HuH-7.5 (cell line): ENCODE data around the gene CSNK2A1.
A peak's percentile ranks its signal among the peaks of the same experiment; 100 is the strongest.

Experiments
- DNase-seq: peaks from one replicate; pipeline ENCODE4 v3.0.0; 2011; ENCODE audit warnings: low spot score

CSNK2A1 gene

DNA sequence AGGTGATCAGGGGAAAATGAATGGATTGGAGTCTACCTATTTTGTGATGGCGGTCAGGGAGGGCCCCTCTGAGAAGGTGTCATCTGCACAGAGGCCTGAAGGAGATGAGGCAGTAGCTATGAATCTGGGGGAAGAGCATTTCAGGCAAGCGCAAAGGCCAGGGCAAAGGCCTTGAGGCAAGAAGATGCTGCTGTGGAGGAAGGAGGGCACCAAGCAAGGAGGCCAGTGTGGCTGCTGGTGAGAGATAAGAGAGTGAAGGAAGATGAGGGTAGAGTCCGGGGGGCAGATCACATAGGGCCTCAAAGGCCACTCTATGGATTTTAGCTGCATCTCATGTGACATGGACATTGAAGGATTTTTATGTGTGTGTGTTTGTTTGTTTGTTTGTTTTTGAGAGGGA is 20.6 kb upstream of the CSNK2A1 start:
- no peak for DNase-seq

DNA sequence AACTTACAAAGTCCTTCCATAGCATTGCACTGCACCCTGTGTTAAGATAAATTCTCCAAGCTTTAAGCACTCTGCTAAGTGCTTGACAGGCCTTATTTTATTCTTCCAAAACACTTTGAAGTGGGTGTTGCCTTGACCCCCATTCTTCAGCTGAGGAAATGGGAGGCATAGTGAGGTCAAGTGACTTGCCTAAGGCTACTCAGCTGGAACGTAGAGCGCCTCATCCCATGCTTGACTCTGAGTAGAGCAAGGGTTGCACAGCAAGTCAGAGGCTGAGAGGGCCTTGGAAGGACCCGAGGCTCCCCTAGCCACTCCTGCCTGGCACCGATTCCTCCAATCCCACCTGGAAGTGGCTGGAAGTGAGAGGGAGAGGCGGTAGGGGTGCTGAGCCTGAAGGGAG is 19.6 kb upstream of the CSNK2A1 start:
- no peak for DNase-seq

DNA sequence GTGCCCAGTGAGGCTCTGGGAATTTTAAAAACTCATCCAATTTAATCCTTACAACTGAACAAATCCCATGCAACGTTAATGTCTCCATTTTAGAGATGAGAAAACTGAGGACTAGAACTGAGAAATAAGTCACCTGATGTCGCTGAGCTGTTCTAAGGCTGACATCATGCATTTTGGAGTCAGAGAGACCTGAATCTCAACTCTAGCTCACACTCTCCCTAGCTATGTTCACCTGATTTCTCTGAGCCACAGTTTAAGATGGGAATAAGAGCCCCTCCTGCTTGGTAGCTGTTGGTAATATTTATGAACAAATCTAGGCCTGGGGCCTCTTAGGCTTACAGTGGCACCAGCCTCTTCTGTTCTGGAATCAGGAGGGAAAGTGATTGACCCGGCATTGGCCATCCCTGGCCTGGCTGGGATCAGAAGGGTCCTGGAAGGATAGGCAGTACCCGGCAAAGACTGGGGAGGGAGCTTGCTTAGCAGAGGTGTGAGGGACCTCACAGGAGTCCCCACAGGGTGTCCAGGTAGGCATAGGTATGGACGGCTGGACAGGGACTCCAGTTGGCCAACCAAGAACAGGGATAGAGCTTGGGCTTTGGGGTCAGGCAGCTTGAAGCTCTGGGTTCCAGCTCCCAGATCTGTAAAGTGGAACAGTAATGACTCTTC is 18.8 kb upstream of the CSNK2A1 start:
- no peak for DNase-seq

DNA sequence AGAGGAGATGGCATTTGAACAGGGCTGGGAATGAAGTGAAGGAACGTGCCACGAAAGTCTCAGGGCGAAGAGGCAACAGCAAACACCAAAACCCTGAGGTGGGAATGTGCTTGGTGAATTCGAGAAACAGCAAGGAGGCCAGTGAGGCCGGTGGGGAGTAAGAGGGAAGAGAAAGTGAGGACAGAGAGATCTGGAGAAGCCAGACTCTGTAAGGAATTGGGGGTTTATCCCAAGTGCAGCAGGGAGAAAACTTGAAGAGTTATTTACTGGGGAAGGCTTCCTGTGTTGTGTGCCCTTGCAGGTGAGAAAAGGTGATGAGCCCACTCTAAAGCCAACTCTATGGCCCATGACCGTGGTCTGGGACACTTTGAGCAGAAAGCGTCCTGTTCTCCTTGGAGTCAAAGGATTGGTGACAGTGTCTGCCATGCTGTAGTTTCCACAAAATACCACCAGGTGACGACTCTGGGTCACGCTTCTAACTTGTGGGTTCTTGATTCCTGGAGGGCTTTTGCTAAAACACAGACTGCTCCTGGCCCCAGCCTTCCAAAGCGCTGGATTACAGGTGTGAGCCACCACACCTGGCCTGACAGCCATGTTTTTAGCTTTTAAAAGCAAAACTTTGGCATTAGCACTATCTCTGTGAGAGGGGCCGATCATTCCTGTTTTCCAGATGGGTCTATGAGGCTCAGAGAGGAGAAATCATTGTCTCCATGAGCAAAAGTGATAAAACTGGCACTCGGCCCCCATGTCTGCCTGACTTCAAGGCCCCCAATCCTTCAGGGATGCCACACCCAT is 18.0 kb upstream of the CSNK2A1 start:
- DNase-seq, result peak; percentile 64

DNA sequence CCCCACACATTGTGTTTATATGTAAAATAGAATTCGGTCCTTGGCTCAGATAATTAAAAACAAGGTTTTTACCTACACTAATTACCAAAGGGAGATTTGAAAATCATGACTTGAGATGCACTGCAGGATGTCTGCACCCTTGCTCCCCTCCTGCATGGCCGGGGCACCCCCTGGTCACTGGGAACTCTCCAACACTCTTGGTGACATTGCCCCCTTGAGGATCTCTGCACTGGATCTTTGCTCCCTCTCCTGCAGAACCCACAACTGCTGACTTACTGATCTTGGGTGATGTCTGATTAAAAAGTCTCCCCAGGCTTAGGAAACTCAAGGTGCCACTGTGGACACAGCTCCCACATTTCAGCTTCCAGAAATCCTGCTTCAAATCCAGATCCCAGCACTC is 17.1 kb upstream of the CSNK2A1 start:
- DNase-seq, result no peak

DNA sequence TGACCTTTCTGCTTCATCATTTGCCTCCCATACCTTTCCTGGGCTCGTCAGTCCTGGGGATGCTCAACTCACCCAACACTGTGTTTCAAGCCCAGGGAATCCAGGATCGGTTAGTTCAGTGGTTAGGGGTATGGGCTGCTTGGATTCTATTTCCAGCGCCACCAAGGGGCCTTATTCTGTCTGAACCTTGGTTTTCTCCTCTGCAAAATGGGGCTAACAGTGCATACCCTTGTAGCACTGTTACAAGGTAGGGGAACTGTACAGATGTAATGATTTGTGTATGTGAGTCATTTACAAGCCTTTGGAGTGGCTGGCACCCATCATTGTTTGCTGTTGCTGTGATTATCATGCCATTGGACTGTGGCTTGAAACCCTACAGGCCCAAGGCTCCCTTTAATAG is 14.5 kb upstream of the CSNK2A1 start:
- no peak for DNase-seq

DNA sequence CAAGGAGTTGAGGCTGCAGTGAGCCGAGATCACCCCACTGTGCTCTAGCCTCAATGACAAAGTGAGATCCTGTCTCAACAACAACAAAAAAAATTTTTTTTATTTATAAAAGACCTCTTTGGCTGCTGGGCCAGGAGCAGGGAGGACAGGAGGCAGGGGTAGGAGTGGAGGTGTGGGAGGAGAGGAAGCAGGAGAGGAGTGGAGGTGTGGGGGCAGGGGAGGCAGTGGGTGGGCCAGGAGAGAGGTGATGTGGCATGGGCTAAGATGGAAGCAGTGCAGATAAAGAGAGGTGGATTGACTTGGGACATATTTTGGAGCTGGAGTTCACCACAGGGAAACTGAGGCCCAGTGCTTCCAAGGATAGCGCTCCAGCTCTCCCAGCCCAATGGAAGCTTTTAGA is 13.4 kb upstream of the CSNK2A1 start:
- no peak for DNase-seq

DNA sequence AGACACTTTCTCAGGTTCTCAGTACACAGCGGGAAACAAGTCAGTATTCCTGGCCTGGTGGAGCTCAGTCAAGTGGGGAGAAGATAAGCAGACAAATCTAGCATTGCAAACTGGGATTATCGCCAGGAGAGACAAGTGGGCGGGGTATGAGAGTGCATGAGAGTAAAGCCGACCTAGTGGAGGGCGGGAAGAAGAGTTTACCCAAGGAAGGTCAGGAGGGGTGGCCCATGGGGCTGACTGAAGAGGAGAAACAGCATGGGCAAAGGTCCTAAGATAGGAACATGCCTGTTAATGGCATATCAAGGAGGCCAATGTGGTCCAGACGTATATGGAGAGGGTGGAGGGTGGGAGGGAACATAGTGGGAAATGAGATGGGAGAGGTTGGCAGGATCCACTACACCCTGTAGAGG is 12.4 kb upstream of the CSNK2A1 start:
- no peak for DNase-seq

DNA sequence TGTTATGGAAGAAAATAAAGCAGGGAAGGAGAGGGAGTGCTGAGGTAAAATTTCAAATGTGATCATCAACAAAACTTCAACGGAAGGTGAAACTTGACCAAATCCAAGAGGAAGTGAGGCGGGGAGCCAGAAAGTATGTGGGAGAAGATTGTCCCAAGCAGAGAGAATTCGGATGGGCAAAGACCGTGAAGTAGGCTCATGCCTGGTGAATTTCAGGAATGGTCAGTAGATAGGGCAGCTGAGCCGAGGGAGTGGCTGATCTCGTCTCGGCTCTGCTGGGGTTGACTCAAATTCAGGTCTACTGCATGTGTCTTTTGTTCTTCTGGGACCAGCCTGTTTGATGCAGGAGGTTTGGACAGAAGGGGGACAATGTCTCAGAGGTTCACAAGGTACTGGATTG is 7.0 kb upstream of the CSNK2A1 start:
- DNase-seq, result no peak

DNA sequence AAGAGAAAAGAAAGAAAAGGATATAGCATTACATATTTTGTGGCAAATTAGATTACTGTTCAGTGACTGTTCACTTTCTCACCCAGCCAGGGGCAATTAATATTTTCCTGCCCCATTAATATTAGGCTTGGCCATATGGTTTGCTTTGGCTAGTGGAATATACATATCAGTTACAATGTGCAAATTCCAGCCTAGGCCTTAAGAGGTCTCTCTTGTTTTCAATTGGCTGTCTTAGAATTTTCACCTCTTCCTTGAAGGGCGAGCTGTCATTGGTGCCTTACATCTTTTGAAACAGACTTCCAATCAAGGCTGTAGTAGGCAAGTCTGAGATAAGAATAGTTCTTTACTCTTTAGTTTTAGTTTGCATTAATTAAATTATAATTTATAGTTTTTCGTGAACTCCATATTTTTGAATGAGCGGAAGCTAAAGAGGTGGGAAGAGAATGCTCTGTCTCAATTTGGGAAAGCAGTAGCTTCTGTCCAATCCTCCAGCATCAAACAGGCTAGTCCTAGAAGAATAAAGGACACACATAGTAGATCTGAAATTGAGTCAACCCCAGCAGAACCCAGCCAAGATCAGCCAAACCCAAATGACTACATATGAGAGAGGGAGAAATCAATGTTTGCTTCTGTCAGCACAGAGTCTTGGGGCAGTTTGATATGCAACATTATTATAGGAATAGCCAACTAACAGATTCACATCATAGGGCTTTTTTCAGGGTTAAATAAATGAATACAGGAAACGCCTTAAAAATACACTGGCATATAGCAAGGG is 6.3 kb upstream of the CSNK2A1 start:
- no peak for DNase-seq

DNA sequence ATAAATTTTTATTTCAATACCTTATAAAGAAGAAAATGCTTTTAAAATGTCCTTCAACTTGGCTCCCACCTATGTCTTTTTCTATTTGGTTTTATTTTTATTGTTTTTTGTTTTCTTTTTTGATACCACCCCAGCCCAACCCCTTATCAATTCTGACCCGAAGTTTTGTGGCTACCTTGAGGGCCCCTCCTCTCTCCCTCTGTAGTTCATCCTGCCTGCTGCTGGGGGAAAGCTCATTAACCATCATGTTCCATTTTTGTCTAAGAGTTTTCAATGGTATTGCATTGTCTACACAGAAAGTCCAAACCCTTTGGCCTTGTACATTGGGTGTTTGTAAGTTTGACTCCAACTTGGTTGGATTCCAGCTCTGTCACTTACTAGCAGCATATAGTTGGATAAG is 5.3 kb upstream of the CSNK2A1 start:
- no peak for DNase-seq

DNA sequence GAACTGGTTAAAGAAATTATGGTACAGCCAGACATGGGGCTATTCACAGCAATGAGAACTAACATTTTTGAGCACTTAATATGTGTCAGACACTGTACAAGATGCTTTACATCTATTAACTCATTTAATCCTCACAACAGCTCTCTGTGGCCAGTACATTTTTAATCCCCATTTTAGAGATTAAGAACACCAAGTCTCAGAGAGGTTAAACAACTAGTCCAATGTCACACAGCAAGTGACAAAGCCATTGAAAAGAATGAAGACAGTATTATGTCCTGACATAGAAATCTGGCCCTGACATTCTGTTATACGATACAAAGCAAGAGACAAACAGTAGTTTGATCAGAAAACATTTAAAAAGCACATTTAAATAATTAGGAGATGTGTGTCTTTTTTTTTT is 3.8 kb upstream of the CSNK2A1 start:
- DNase-seq, result no peak

DNA sequence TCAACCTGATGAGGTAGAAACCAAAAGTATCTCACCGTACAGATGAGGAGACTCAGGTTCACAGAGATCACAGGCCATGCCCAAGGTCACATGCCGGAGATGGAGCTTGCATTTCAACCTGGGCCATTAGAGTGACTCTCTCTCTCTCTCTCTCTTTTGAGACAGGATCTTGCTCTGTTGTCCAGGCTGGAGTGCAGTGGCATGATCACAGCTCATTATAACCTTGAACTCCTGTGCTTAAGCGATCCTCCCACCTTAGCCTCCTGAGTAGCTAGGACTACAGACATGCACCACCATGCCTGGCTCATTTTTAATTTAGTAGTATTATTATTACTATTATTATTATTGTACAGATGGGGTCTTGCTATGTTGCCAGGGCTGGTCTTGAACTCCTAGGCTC is 2.8 kb upstream of the CSNK2A1 start:
- no peak for DNase-seq

DNA sequence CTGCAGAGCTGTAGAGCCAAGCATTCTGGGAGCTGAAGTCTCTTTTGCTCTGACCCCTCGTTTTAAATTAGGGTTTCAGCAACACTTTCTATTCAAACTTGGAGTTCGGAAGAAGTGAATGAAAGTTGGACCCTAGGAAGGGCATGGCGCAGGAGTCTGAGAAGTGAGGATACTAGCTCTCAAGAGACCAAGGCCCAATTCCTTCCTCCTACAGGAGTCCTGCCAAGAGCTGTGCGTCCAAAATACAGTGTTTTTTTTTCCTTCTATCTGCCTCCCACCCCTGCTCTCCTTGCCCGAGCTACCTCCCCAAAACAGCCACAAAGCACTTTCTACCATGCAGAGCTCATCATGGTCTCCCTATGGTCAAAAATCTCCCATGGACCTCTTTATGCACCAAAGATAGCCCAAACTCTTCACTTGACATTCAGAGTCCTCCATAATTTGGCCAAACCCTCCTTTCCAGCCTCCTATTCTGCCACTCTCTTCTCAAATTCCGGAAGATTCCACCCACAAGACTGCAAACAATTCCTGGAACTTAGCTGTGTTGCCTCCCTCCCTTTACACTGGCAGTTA is 649 bp upstream of the CSNK2A1 start:
- DNase-seq, result no peak

DNA sequence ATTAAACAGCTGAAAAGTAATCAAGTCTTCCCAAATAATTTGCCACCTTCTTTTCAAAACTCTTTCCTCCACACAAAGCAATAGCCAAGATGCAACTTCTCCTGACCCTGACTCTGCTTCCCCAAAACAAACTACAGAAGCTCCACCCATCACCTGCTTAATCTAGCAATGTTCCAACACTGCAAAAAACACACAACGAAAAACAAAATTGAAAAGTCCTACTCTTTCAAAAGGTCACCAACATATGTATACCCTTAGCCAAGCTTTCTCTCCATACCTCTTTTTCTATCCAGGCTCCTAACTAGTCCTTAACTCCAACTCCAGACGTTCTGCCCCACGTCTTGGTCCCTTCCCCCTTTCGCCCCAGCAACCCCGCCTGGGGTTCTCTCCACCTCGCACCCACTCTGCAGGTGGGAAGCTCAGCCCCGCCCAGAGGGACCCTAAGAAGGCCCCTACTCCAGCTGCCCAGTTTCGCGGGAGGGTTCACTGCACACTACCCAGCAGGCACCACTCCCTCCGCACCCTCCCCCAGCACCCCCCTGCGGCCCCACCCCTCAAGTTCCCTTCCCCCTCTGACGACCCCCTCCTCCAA is 717 bp downstream of the CSNK2A1 start:
- DNase-seq, result no peak

DNA sequence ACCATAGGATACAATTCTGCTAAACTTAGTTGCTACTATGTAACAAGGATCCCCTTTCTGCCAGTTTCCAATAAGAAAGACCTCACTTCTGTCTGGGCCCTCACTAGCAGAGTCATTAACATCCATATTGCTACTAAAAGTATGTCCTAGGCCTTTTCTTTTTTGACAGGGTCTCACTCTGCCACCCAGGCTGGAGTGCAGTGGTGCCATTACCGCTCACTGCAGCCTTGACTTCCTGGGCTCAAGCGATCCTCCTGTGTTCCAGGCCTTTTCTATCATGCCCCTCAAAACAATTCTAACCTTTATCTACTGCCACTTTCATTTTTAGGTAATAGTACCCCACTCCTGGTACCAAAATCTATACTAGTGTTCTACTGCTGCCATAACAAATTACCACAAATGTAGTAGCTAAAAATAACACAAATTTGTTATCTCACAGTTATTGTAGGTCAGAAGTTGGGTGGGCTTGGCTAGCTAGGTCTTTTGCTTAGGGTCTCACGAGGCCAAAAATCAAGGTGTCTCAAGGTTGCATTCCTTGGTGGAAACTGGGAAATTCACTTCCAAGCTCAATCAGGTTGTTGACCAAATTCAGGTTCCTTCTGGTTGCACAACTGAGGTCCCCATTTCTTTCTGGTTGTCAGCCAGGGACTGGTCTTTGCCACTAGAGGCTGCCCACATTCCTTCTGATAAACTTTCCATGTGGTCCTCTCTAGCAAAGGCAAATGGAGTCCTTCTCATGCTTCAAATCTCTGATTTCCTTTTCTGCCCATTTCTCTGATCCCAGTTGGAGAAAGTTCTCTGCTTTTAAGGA is 3.0 kb downstream of the CSNK2A1 start:
- DNase-seq, result no peak

DNA sequence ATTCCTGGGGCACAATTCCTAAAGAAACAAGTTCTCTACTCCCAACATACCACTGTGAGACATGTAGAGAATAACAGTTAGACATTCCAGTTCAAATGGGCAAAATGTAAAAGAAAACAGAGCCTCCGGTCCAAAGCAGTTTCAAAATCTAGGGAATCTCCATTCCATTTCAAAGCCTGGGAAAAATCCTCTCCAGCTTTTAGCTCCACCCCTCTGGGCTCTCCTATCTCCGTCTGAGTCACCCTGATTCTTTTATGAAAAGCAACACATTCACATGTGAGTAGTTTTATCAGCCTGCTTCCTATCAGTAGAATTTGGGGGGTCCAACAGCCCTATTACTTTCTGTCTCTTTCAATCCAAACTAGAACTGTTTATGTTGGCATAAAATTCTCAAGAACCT is 3.7 kb downstream of the CSNK2A1 start:
- DNase-seq, result no peak

DNA sequence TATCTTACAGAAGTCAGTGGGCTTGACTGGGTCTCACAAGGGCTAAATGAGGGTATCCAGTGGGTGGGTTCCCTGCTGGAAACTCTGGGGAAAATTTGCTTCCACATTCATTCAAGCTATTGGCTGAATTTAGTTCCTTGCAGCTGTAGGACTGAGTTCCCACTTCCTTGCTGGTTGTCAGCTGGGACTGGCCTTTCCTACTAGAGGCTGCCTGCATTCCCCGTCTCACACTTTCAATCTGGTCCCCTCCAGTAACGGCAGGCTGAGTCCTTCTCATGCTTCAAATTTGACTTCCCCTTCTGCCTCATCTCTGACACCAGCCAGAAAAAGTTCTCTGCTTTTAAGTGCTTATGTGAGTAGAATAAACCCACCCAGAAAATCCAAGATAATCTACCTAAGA is 4.4 kb downstream of the CSNK2A1 start:
- no peak for DNase-seq

DNA sequence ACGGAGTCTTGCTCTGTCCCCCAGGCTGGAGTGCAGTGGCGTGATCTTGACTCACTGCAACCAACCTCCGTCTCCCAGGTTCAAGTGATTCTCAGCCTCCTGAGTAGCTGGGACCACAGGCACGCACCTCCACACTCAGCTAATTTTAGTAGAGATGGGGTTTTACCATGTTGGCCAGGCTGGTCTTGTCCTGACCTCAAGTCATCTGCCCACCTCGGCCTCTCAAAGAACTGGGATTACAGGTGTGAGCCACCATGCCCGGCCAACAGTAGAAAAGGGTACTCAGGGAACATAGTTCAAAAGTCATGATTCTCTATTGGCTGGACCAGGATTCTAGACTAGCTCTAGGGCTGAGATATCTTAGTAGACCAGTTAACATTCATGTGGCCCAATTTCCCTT is 5.6 kb downstream of the CSNK2A1 start:
- DNase-seq, result no peak

DNA sequence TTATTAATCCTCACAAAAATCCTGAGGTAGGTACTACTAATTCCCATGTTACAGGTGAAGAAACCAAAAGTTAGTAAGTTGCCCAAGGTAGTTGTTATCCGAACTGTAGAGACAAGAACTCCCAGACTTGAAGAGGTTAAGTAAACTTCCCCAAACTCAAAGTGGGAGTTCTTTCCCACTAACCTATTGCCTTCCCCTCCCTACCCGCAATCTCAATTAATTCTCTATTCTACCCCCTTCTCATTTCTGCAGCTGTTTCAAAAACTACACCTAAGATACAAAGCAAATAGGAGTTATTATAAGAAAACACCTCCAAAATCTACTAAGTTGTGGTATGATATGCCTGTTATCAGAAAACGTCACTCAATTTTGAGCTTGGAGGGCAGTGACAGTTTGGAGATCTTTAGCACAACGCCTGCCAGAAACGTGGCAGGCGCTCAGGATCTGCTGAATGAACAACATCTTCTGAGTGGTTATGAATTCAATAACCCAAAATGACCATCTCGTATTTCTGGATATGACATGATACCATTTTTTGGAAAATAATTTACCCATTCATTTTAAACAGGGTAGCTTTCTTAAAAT is 7.1 kb downstream of the CSNK2A1 start:
- no peak for DNase-seq

DNA sequence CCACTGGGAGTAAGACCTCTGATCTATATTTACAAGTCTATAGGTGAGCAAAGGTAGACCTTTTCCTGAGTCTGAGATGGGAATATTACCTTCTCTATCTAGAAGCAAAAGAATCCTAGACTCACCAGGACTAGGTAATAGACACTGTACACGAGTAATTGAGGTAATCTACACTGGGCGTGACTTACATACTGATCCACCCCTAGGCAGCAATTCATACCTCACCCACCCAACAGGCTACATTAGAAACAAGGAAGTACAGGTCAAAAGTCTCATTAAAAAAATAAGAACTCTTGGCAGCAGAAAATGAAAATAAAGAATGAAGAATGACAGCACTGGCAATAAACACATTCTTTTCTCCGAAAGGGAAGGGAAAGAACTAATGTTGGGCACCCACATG is 7.6 kb downstream of the CSNK2A1 start:
- no peak for DNase-seq
